DMS79 treated with DMSO at 0.1 percent for 48 hours (cell line): ENCODE results near the gene UBE2I.

Experiments used
- DNase-seq: peaks from one replicate; lab custom pipeline; 2025; lab: John Stamatoyannopoulos, UW

The UBE2I gene

GRCh38 chr16:1343428-1344242 lies 34.2 kb downstream of the UBE2I start:
- DNase-seq: no peak

GRCh38 chr16:1344499-1344898 lies 35.1 kb downstream of the UBE2I start:
- DNase-seq: no peak

- no peak for DNase-seq
Measured at GRCh38 chr16:1345087-1345486, 35.7 kb downstream of the UBE2I start.

GRCh38 chr16:1345651-1346421 lies 36.4 kb downstream of the UBE2I start:
- no peak for DNase-seq

- DNase-seq: no peak
Measured at GRCh38 chr16:1346422-1347285, 37.2 kb downstream of the UBE2I start.

- no peak for DNase-seq
Measured at GRCh38 chr16:1347286-1347855, 37.9 kb downstream of the UBE2I start.

GRCh38 chr16:1347962-1348361 lies 38.5 kb downstream of the UBE2I start:
- no peak for DNase-seq

- DNase-seq: no peak
Measured at GRCh38 chr16:1348441-1348840, 39.0 kb downstream of the UBE2I start.

- no peak for DNase-seq
Measured at GRCh38 chr16:1348926-1349325, 39.5 kb downstream of the UBE2I start.

- DNase-seq: no peak
Measured at GRCh38 chr16:1349351-1349750, 39.9 kb downstream of the UBE2I start.

GRCh38 chr16:1349951-1350350 lies 40.5 kb downstream of the UBE2I start:
- DNase-seq: no peak

- no peak for DNase-seq
Measured at GRCh38 chr16:1350691-1351090, 41.3 kb downstream of the UBE2I start.

GRCh38 chr16:1351215-1351581 lies 41.8 kb downstream of the UBE2I start:
- DNase-seq: no peak

GRCh38 chr16:1351582-1352362 lies 42.3 kb downstream of the UBE2I start, which contains the start of the genes GNPTG and TSR3:
TSS of gene GNPTG (plus strand) at chr16:1351931. CDS start at chr16:1351966, 35 bp downstream.
TSS of gene TSR3 (minus strand) at chr16:1351878. CDS start at chr16:1351804, 74 bp downstream.
- peak; percentile 40 for DNase-seq

- no peak for DNase-seq
Measured at GRCh38 chr16:1354815-1355540, 45.5 kb downstream of the UBE2I start.

- no peak for DNase-seq
Measured at GRCh38 chr16:1355591-1355990, 46.2 kb downstream of the UBE2I start.

GRCh38 chr16:1356061-1356900 lies 46.8 kb downstream of the UBE2I start:
- DNase-seq: no peak

GRCh38 chr16:1357906-1358566 lies 48.6 kb downstream of the UBE2I start:
- DNase-seq: no peak
